Left lobe of liver (tissue), 2 donors: ENCODE data around the gene CCDC88C. TPM values are rescaled to one million over a fixed set of nuclear protein-coding genes. Genes with fewer than 3 reads are reported as not detected.
"Not testable (repeated sequence)": the region's sequence is repeated elsewhere in the genome, so short reads cannot be mapped to it uniquely, and the experiment has no call there.

Experiments
- ATAC-seq: fragments of 200-7000 bp; cut with Tn5 transposase; one replicate; pipeline ENCODE4 v1.9.1; 2020; ENCODE audit warnings: mild to moderate bottlenecking, moderate library complexity
- DNase-seq: peaks from one replicate; pipeline ENCODE4 v3.0.0-alpha.2; 2020; ENCODE audit warnings: low spot score
- total RNA-seq: library from RNA; stranded (reverse); gene quantifications from one replicate; pipeline ENCODE4 v1.2.1, GENCODE V29; 2021
- donor health status: DM: no; HTN: no; CAD: no; lungs with moderate emphysema.
- donor health status: DM: no; HTN: yes; CAD: no.

Gene CCDC88C
- total RNA-seq, 1 donor from 2014 or later = 4.1 TPM

DNA sequence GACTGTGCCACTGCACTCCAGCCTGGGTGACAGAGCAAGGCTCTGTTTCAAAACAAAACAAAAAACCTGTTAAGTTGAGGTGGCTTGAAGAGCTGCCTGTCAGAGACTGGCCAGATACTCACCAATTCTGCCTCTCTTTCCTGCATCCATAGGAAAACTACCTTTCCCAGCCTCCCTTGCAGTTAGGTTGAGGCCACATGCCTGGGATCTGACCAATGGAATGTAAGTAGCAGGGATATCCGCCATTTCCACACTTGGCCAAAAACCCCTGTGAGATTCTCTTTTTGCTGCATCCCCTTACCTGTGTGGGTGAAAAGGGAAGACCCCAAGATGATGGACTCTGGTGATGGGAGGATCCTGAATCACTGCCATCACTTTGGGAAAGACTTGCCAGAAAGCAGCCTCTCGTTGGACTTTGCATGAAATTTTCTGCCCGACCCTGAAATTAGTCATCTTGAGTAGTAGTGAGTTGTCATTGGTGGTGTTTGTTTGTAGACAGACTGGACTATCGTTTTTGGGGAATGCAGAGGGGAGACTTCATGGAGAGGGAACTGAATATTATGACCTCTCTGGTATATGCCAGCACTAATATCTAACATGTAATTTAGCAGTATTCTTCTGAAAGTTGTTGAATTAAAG, 187.1 kb downstream of the CCDC88C start:
- DNase-seq (no peak), ATAC-seq (no peak)

DNA sequence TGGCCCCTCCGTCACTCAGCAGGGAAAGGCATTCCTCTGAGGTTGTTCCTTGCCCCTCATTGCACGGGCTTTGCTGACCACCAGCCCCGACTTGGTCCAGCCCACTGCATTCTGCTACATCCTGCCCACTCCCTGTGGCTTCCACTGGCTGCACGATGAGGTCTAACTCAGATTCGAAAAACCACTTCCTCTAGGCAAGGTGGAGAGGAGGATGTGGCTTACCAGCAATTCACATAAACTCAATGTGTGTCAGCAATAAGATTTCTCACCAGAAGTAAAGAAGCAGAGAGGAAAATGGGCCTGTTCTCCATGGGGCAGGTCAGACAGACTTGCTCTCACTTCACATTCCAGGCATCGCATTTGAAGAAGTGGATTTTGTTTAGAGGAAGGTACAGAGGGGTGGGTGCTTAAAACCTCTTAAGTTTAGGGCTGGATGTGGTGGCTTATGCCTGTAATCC, 187.8 kb downstream of the CCDC88C start:
- DNase-seq (no peak), ATAC-seq (no peak)

DNA sequence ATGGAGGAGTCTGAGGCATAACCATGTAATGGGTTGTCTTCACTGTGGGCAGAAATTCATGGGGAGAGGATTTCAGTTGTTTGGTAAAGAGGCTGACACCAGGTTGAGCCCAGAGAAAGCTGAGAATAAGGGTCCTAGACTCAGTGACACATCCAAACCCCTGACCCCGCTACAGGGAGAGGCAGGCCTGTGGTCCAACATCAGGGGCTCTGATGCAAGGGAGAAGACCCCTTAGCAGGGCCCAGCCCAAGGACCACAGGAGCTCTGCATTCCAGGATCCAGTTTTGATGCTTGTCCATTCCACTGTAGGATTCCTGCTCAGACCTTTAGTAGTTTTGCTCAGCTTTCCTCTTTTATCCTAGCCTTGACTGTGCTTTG, 188.6 kb downstream of the CCDC88C start:
- DNase-seq (no peak), ATAC-seq (no peak)

DNA sequence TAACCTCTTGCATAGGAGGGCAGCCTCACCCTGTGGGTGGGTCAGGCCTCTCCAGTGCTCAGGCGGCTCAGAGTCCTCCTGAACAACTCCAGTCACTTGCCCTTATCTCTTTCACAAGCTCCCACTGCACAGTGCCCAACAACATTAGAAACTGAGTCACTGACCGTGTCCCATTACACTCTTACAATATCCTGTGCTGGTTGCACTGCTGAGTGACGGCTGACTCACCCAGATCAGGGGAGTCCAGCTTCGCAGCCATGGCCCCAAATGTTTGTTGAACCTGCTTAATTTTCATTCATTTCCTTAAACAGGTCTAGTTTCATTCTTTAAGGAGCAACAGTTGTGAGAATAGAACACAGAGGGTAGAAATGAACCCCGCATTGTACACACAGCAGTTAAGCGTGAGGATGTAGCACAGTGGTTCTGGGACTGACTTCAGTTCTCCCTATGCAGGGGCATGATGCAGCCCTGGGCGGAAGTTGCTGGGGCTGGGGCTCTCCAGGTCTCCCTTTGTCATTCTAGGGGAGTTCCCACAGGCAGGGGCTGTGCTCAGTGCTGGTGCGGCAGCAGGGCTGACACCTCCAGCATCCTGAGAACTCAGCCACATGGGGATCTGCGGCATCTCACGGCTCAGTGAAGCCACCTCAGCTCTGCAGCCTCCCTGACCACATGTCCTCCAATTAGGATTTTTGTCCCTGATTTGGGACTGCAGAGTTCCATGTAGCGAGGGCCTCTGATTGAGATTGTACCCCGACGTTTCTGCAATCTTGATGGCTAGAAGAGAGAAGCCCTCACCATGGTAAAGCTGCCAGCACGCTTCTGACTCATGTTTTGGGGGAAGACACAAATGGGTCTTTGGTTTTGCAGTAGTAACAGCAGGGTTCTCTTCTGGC, 189.3 kb downstream of the CCDC88C start:
- ATAC-seq (no peak), DNase-seq (no peak)

DNA sequence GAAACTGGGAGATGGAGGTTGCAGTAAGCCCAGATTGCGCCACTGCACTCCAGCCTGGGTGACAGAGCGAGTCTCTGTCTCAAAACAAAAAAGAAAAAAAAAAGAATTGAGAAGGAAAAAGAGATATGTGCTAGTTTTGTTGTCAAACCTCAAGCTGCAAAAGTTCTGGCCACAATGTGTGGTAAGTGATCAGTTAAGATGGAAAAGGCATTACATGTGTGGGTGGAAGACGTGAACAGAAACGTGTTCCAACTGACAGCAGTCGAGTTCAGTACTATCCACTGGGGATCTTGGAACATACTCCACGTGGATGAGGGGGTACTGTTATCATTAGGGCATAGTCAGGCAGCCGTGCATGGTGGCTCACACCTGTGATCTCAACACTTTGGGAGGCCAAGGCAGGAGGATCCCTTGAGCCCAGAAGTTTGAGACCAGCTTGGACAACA, 190.4 kb downstream of the CCDC88C start:
- no peak for DNase-seq
- no peak for ATAC-seq

DNA sequence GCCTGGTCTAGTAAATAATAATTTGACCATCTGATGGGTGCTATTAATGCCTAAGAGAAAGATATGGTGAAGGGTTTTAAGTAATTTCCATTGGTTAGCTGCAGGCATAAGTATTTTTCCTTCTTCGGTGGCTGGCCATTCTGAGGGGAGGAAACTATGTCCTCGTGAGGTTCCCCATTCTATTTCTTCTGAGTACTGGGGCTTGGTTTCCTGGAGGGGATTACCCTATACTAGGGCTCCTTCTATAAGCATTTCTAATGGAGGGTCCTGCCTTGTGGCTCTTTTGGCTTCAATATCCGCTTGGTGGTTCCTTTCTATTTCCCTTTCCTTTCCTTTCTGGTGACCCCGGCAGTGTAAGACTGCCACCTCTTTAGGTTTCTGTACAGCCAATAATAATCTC, 191.3 kb downstream of the CCDC88C start:
- ATAC-seq, DNase-seq: not testable (repeated sequence)

DNA sequence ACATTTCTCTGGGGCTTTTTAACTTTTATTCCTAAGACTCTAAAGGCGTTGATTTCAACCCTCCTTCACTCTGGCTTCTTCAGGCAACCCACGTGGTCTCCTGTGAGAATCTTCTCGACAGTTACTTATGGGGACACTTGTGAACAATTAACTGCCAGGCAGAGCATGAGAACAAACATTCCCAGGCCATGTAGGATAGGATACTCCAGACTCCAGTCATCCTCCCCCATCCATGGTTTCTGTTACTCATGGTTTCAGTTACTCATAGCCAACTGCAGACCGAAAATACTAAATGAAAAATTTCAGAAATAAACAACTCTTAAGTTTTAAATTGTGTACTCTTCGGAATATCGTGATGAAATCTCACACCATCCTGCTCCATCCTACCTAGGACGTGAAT, 192.6 kb downstream of the CCDC88C start:
- DNase-seq (no peak), ATAC-seq (no peak)

DNA sequence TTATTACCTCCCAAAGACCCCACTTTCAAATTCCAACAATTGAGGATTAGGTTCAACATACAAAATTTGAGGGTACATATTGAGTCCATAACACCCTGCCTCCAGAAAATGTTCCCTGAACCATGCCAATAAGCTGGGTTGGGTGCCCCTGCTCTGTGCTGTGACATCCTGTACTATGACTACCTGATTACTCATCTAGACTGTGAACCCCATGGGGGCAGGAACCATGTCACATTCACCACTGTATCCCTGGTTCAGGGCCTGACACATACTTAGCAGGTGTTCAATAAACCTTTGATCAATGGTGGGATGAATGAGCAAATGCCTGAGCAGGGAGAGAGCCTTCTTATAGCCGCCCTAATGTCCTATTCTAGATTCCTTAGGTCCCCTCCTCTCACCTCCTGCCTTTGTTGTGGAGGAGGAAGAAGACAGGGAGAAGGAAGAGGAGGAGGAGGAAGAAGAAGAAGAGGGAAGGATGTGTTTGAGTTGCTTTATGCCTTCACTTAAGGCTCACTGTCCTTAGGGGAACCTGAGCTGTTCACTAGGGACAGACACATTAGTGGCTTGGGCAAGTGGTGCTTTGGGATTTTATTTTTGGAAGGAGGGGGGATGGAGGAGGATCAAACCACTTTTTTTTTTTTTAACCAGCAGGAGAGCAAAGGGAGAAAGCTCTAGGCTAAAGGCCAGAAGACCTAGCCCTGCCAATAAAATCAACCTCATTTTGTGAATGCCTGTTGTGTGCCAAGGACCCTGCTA, 194.4 kb downstream of the CCDC88C start:
- no peak for ATAC-seq

More for the DNA sequence above, 194.4 kb downstream of the CCDC88C start:
- no peak for DNase-seq

Other genes with a start within 250 kb of the CCDC88C start
- 0.10 TPM for gene GPR68, start 173.1 kb downstream of the CCDC88C start, total RNA-seq
- 35.2 TPM for gene PPP4R3A, start 92.5 kb upstream of the CCDC88C start, total RNA-seq